B cell (primary cell): ENCODE measurements around the gene GPR176. TPM values are rescaled to one million over a fixed set of nuclear protein-coding genes. Genes with fewer than 3 reads are reported as not detected.

Experiments used
- ATAC-seq: fragments of 200-7000 bp; cut with Tn5 transposase; one replicate; pipeline ENCODE4 v1.10.0; 2021; ENCODE audit warnings: low read depth, mild to moderate bottlenecking, moderate number of reproducible peaks, moderate library complexity
- CTCF ChIA-PET: fragments of 350-600 bp; sonication (Branson Sonifier 250); formaldehyde crosslinking; loops from one replicate; lab custom pipeline; 2021; ENCODE audit warnings: antibody characterized with exemption, inconsistent platforms; lab: Charles Lee
- POLR2A ChIA-PET: fragments of 350-600 bp; sonication (Branson Sonifier 250); formaldehyde crosslinking; loops from one replicate; lab custom pipeline; 2021; ENCODE audit warnings: antibody characterized with exemption; lab: Charles Lee
- DNase-seq: peaks from one replicate; pipeline ENCODE4 v3.0.0; 2013
- H2AFZ ChIP-seq: 2 replicates; pipeline ENCODE4 v1.6.1; 2012; ENCODE audit warnings: mild to moderate bottlenecking, low read depth, low read length; ENCODE audit not compliant: insufficient read depth, poor library complexity, severe bottlenecking
- H3K27ac ChIP-seq, 2 donors: 1 replicate in 1 of 2; 2 replicates in 1 of 2; pipeline ENCODE4 v1.5.1; 2012 to 2013; ENCODE audit warnings: low read length in 2 of 2, mild to moderate bottlenecking in 2 of 2, moderate library complexity in 1 of 2
- H3K27me3 ChIP-seq, 4 experiments: fragments of 200-600 bp in 1 of 4; sonication (generic) in 1 of 4; replicated peaks in 1 of 4; 1 replicate in 2 of 4; 2 replicates in 2 of 4; pipeline versions ENCODE4 v1.6.1 to v1.7.0; 2013 to 2016; ENCODE audit warnings: low read length in 3 of 4, mild to moderate bottlenecking in 2 of 4, mixed read lengths in 1 of 4, moderate library complexity in 1 of 4; ENCODE audit not compliant: insufficient read depth in 4 of 4, control insufficient read depth in 3 of 4; ENCODE audit errors: control extremely low read depth in 1 of 4
- H3K36me3 ChIP-seq, 2 experiments: replicated peaks in 1 of 2; 1 replicate in 1 of 2; 2 replicates in 1 of 2; pipeline versions ENCODE4 v1.6.1 to v1.7.1; 2013; ENCODE audit warnings: low read length in 1 of 2; ENCODE audit not compliant: insufficient read depth in 2 of 2, control insufficient read depth in 1 of 2; ENCODE audit errors: control extremely low read depth in 1 of 2, extremely low read depth in 1 of 2
- H3K4me1 ChIP-seq, 2 donors: fragments of 200-600 bp in 1 of 2; sonication (generic) in 1 of 2; 1 replicate in 1 of 2; 2 replicates in 1 of 2; pipeline versions ENCODE4 v1.5.1 to v1.6.1; 2013 to 2017; ENCODE audit warnings: low read length in 2 of 2; ENCODE audit not compliant: control insufficient read depth in 2 of 2, insufficient read depth in 2 of 2
- H3K4me2 ChIP-seq: replicated peaks from 2 replicates; pipeline ENCODE3; 2012; ENCODE audit warnings: mild to moderate bottlenecking, low read depth, low read length; ENCODE audit not compliant: poor library complexity, severe bottlenecking
- H3K4me3 ChIP-seq, 5 experiments: fragments of 200-600 bp in 1 of 5; sonication (generic) in 1 of 5; 1 replicate in 3 of 5; 2 replicates in 2 of 5; pipeline versions ENCODE4 v1.5.1 to v1.7.0; 2011 to 2016; ENCODE audit warnings: low read length in 4 of 5, mild to moderate bottlenecking in 4 of 5, low read depth in 2 of 5, control low read depth in 1 of 5, moderate library complexity in 1 of 5; ENCODE audit not compliant: insufficient read depth in 1 of 5; ENCODE audit errors: control extremely low read depth in 1 of 5, extremely low read depth in 1 of 5
- H3K79me2 ChIP-seq: fragments of 200-600 bp; sonication (generic); one replicate; pipeline ENCODE4 v1.6.0; 2016; ENCODE audit warnings: low read length; ENCODE audit not compliant: control insufficient read depth, insufficient read depth
- H3K9ac ChIP-seq: fragments of 200-600 bp; sonication (generic); 2 replicates; pipeline ENCODE4 v1.6.1; 2017; ENCODE audit warnings: mild to moderate bottlenecking, low read length, moderate library complexity
- H3K9me3 ChIP-seq, 3 donors: one replicate each; pipeline versions ENCODE4 v1.6.1 to v1.7.1; 2013; ENCODE audit warnings: low read length in 2 of 3; ENCODE audit not compliant: control insufficient read depth in 2 of 3, insufficient read depth in 1 of 3; ENCODE audit errors: control extremely low read depth in 1 of 3
- H4K20me1 ChIP-seq: 2 replicates; pipeline ENCODE4 v1.6.0; 2012; ENCODE audit warnings: mild to moderate bottlenecking, low read length; ENCODE audit not compliant: insufficient read depth, control insufficient read depth, poor library complexity, severe bottlenecking
- H3K27ac Mint-ChIP-seq: one replicate; pipeline ENCODE4 v1.8.0; 2021; ENCODE audit warnings: mixed read lengths
- H3K27me3 Mint-ChIP-seq: one replicate; pipeline ENCODE4 v1.8.0; 2021; ENCODE audit warnings: mixed read lengths
- H3K4me1 Mint-ChIP-seq: one replicate; pipeline ENCODE4 v1.8.0; 2021; ENCODE audit warnings: mixed read lengths
- H3K4me3 Mint-ChIP-seq: one replicate; pipeline ENCODE4 v1.8.0; 2021; ENCODE audit warnings: mixed read lengths
- H3K9me3 Mint-ChIP-seq: one replicate; pipeline ENCODE4 v1.8.0; 2022; ENCODE audit warnings: mixed read lengths; ENCODE audit not compliant: insufficient read depth
- CTCF ChIP-seq: fragments of 200-600 bp; IDR thresholded peaks from one replicate; pipeline ENCODE4 v1.8.0; 2022; ENCODE audit warnings: antibody characterized with exemption, mild to moderate bottlenecking
- EZH2 ChIP-seq: IDR thresholded peaks from 2 replicates; pipeline ENCODE4 v1.6.1; 2012; ENCODE audit warnings: borderline replicate concordance, low read depth, mild to moderate bottlenecking, moderate library complexity, low read length; ENCODE audit not compliant: insufficient read depth, poor library complexity, severe bottlenecking
- WGBS: methylation state at CpG from one replicate; pipeline ENCODE4 v1.1.5; 2013; ENCODE audit warnings: missing lambda C conversion rate; ENCODE audit not compliant: insufficient coverage; 5-methylcytosine and 5-hydroxymethylcytosine counted together
- intact Hi-C: fragments of 100-400 bp; cut with micrococcal nuclease; formaldehyde crosslinking; loops from one replicate; pipeline ENCODE4 v1.10.0; 2022
- polyA plus RNA-seq: library from polyadenylated mRNA; depleted of rRNA; stranded (reverse); fragments of >200 nt; gene quantifications from 2 replicates; pipeline ENCODE4 v1.2.3, GENCODE V29; 2012
- small RNA-seq: library from RNA; depleted of rRNA; stranded (forward); fragments of <200 nt; gene quantifications from one replicate; pipeline ENCODE3, GENCODE V24; 2012; ENCODE audit warnings: low replicate concordance, low read depth; ENCODE audit not compliant: insufficient read length
- total RNA-seq, 2 donors: library from RNA; stranded (reverse); fragments of 120-200 nt in 1 of 2; gene quantifications; 1 replicate in 1 of 2; 2 replicates in 1 of 2; pipeline versions ENCODE4 v1.2.3 to v1.2.4, GENCODE V29; 2013 to 2022

Gene GPR176
- total and polyA plus RNA-seq, 2 donors (not counting 1 experiment from before 2014, with no cell fraction given), result 0.07 to 0.30 TPM

- Histone ChIP-seq H3K36me3 (no peaks in the 10 kb centered on the region), H3K9ac (no peak overlapping the region), H3K27ac (no peak overlapping the region), H3K4me3 (no peak overlapping the region), H4K20me1 (no peaks in the 10 kb centered on the region), H2AFZ (no peak overlapping the region), H3K4me1 (no peaks in the 10 kb centered on the region), H3K9me3 (no peaks in the 10 kb centered on the region), H3K4me2 (no peak overlapping the region), H3K79me2 (no peaks in the 10 kb centered on the region), H3K27me3 (peaks cover 0 to 11% (median 0%) of the 10 kb centered on the region in 4 experiments)
- TF ChIP-seq CTCF (no peak), EZH2 (no peak)
- CTCF ChIA-PET, result interaction anchor here (1.0 to 6.3 kb wide), 3 partner anchors 12 to 69 kb away, joined by 3 to 71 read pairs (median 4); no protein-coding TSS in a partner anchor
- POLR2A ChIA-PET, result no interaction called here
- intact Hi-C loops, result no loop called here
- Mint-ChIP-seq H3K4me1 (no peaks in the 10 kb centered on the region), H3K4me3 (no peak overlapping the region), H3K9me3 (no peaks in the 10 kb centered on the region), H3K27ac (no peak overlapping the region), H3K27me3 (peaks cover 32% of the 10 kb centered on the region)
- no peak for DNase-seq
- no peak for ATAC-seq
- WGBS, result 100% methylated on average over 1 of the region's 1 CpG
These were observed 167.1 kb downstream of the GPR176 start for GRCh38 chr15:39752991-39753390.

- no peak overlapping the region for H2AFZ ChIP-seq
- ChIA-PET POLR2A (no interaction called here), CTCF (no interaction called here)
- H3K4me1 ChIP-seq, result no peaks in the 10 kb centered on the region
- intact Hi-C loops, result no loop called here
- H3K27me3 ChIP-seq, result peaks cover 0 to 12% (median 0%) of the 10 kb centered on the region in 4 experiments
- H3K36me3 ChIP-seq, result no peaks in the 10 kb centered on the region
- Mint-ChIP-seq H3K27me3 (peaks cover 32% of the 10 kb centered on the region), H3K4me3 (no peak overlapping the region), H3K27ac (no peak overlapping the region), H3K9me3 (no peaks in the 10 kb centered on the region), H3K4me1 (no peaks in the 10 kb centered on the region)
- no peaks in the 10 kb centered on the region for H4K20me1 ChIP-seq
- no peaks in the 10 kb centered on the region for H3K9me3 ChIP-seq
- ATAC-seq (no peak), DNase-seq (no peak)
- no peak overlapping the region for H3K9ac ChIP-seq
- no peaks in the 10 kb centered on the region for H3K79me2 ChIP-seq
- H3K4me3 ChIP-seq, result no peak overlapping the region
- no peak overlapping the region for H3K27ac ChIP-seq
- TF ChIP-seq EZH2, result no peak
- TF ChIP-seq CTCF, result no peak
- H3K4me2 ChIP-seq, result no peak overlapping the region
These were observed 167.8 kb downstream of the GPR176 start for GRCh38 chr15:39752246-39752645.

Small RNA genes within 50 kb of the gene (small RNA-seq; reads per million reads assigned to genes)
- not detected for gene RF00019

Other genes with a start within 250 kb of the GPR176 start
- gene FSIP1, start 137.4 kb downstream of the GPR176 start, total RNA-seq, result 0.44 and 0.49 TPM in 2 replicates
- gene FSIP1, start 137.4 kb downstream of the GPR176 start, polyA plus RNA-seq, result 0.07 and 0.19 TPM in 2 replicates
- gene EIF2AK4, start 13.8 kb upstream of the GPR176 start, total RNA-seq, result 39.3 and 40.4 TPM in 2 replicates
- gene EIF2AK4, start 13.8 kb upstream of the GPR176 start, polyA plus RNA-seq, result 10.6 and 11.3 TPM in 2 replicates
- gene SRP14, start 118.9 kb upstream of the GPR176 start, total RNA-seq, result 112 and 120 TPM in 2 replicates
- 131 and 197 TPM in 2 replicates for gene SRP14, start 118.9 kb upstream of the GPR176 start, polyA plus RNA-seq
- gene BMF, start 188.6 kb upstream of the GPR176 start, total RNA-seq, result 343 and 344 TPM in 2 replicates
- 43.2 and 95.9 TPM in 2 replicates for gene BMF, start 188.6 kb upstream of the GPR176 start, polyA plus RNA-seq
- 2.9 and 4.4 TPM in 2 replicates for gene BUB1B, start 240.8 kb upstream of the GPR176 start, total RNA-seq
- 0.70 and 0.78 TPM in 2 replicates for gene BUB1B, start 240.8 kb upstream of the GPR176 start, polyA plus RNA-seq